HEK293 (cell line): ENCODE measurements around the gene TAF5L.
A peak's percentile ranks its signal among the peaks of the same experiment; 100 is the strongest.

Experiments
- CTCF ChIA-PET: fragments of 350-600 bp; formaldehyde crosslinking; extraction: SDS; loops from one replicate; lab custom pipeline; 2021; ENCODE audit warnings: antibody characterized with exemption; lab: Yijun Ruan, JAX
- POLR2A ChIA-PET: fragments of 300-600 bp; formaldehyde crosslinking; extraction: SDS; loops from one replicate; lab custom pipeline; 2020; ENCODE audit warnings: antibody characterized with exemption, inconsistent platforms; lab: Yijun Ruan, JAX
- H3K27ac ChIP-seq: fragments of 200-500 bp; sonication (Bioruptor generic); 2 replicates; pipeline ENCODE4 v1.5.1; 2014; ENCODE audit warnings: low read depth, low read length, control low read depth, inconsistent platforms; ENCODE audit errors: extremely low read depth
- H3K36me3 ChIP-seq, 2 experiments: fragments of 200-500 bp in 1 of 2; sonication (Bioruptor generic) in 1 of 2; 1 replicate in 1 of 2; 2 replicates in 1 of 2; pipeline ENCODE4 v1.5.1; 2014 to 2017; ENCODE audit warnings: inconsistent platforms in 2 of 2, low read length in 2 of 2; ENCODE audit not compliant: control insufficient read depth in 2 of 2, insufficient read depth in 1 of 2
- H3K4me1 ChIP-seq: fragments of 200-500 bp; sonication (Bioruptor generic); 2 replicates; pipeline ENCODE4 v1.5.1; 2014; ENCODE audit warnings: mild to moderate bottlenecking, low read length, inconsistent platforms; ENCODE audit not compliant: control insufficient read depth, insufficient read depth
- H3K4me3 ChIP-seq: 2 replicates; pipeline ENCODE4 v1.5.1; 2011; ENCODE audit warnings: low read depth, mild to moderate bottlenecking, control low read depth, low read length, moderate library complexity
- H3K9me3 ChIP-seq: fragments of 200-500 bp; sonication (Bioruptor generic); 2 replicates; pipeline ENCODE4 v1.5.1; 2014; ENCODE audit warnings: low read depth, low read length, inconsistent platforms; ENCODE audit not compliant: control insufficient read depth, insufficient read depth
- INSM2 ChIP-seq: fragments of 450-650 bp; formaldehyde crosslinking; IDR thresholded peaks from 2 replicates; pipeline ENCODE4 v1.5.1; 2016; ENCODE audit warnings: missing biosample characterization, missing genetic modification characterization
- KLF17 ChIP-seq: fragments of 450-650 bp; formaldehyde crosslinking; IDR thresholded peaks from 2 replicates; pipeline ENCODE4 v1.5.1; 2016; ENCODE audit warnings: missing biosample characterization, missing genetic modification characterization
- OSR2 ChIP-seq: fragments of 450-650 bp; formaldehyde crosslinking; IDR thresholded peaks from 2 replicates; pipeline ENCODE4 v1.5.1; 2016; ENCODE audit warnings: missing biosample characterization, missing genetic modification characterization
- SETDB1 ChIP-seq: IDR thresholded peaks from one replicate; pipeline ENCODE4 v1.6.1; 2017; ENCODE audit warnings: mild to moderate bottlenecking, low read length, moderate library complexity, mixed read lengths; ENCODE audit not compliant: insufficient read length
- WT1 ChIP-seq: fragments of 450-650 bp; formaldehyde crosslinking; IDR thresholded peaks from 2 replicates; pipeline ENCODE4 v1.5.1; 2016; ENCODE audit warnings: missing biosample characterization, missing genetic modification characterization
- ZBTB11 ChIP-seq: fragments of 450-650 bp; formaldehyde crosslinking; conservative IDR thresholded peaks from 2 replicates; pipeline ENCODE4 v1.5.1; 2016; ENCODE audit warnings: low read depth, missing biosample characterization, missing genetic modification characterization
- ZBTB21 ChIP-seq: fragments of 450-650 bp; formaldehyde crosslinking; IDR thresholded peaks from 2 replicates; pipeline ENCODE4 v1.5.1; 2017; ENCODE audit warnings: missing biosample characterization, missing genetic modification characterization
- ZNF133 ChIP-seq: fragments of 450-650 bp; formaldehyde crosslinking; IDR thresholded peaks from 2 replicates; pipeline ENCODE4 v1.5.1; 2016; ENCODE audit warnings: missing biosample characterization, missing genetic modification characterization
- ZNF214 ChIP-seq: fragments of 450-650 bp; formaldehyde crosslinking; IDR thresholded peaks from 2 replicates; pipeline ENCODE4 v1.5.1; 2017; ENCODE audit warnings: missing biosample characterization, mild to moderate bottlenecking, missing genetic modification characterization, borderline replicate concordance
- ZNF280C ChIP-seq: fragments of 450-650 bp; formaldehyde crosslinking; IDR thresholded peaks from 2 replicates; pipeline ENCODE4 v1.5.1; 2016; ENCODE audit warnings: missing biosample characterization, missing genetic modification characterization
- ZNF366 ChIP-seq: fragments of 450-650 bp; formaldehyde crosslinking; conservative IDR thresholded peaks from 2 replicates; pipeline ENCODE4 v1.5.1; 2016; ENCODE audit warnings: missing biosample characterization, missing genetic modification characterization
- ZNF433 ChIP-seq: fragments of 450-650 bp; formaldehyde crosslinking; IDR thresholded peaks from 2 replicates; pipeline ENCODE4 v1.5.1; 2016; ENCODE audit warnings: missing biosample characterization, missing genetic modification characterization, low read depth
- ZNF501 ChIP-seq: fragments of 450-650 bp; formaldehyde crosslinking; IDR thresholded peaks from 2 replicates; pipeline ENCODE4 v1.5.1; 2016; ENCODE audit warnings: missing biosample characterization, missing genetic modification characterization
- ZNF513 ChIP-seq: fragments of 450-650 bp; IDR thresholded peaks from 2 replicates; pipeline ENCODE4 v1.5.1; 2018; ENCODE audit warnings: missing biosample characterization, missing genetic modification characterization
- ZNF518A ChIP-seq: fragments of 450-650 bp; formaldehyde crosslinking; conservative IDR thresholded peaks from 2 replicates; pipeline ENCODE4 v1.5.1; 2016; ENCODE audit warnings: low read depth, missing biosample characterization, missing genetic modification characterization
- ZNF560 ChIP-seq: fragments of 450-650 bp; formaldehyde crosslinking; IDR thresholded peaks from 2 replicates; pipeline ENCODE4 v1.5.1; 2017; ENCODE audit warnings: missing biosample characterization, missing genetic modification characterization, borderline replicate concordance
- ZNF658 ChIP-seq: fragments of 450-650 bp; formaldehyde crosslinking; IDR thresholded peaks from 2 replicates; pipeline ENCODE4; 2016; ENCODE audit warnings: missing biosample characterization, missing genetic modification characterization
- ZNF776 ChIP-seq: fragments of 450-650 bp; formaldehyde crosslinking; IDR thresholded peaks from 2 replicates; pipeline ENCODE4 v1.5.0; 2017; ENCODE audit warnings: missing biosample characterization, missing genetic modification characterization, borderline replicate concordance
- ZNF791 ChIP-seq: fragments of 450-650 bp; formaldehyde crosslinking; IDR thresholded peaks from 2 replicates; pipeline ENCODE4 v1.5.1; 2016; ENCODE audit warnings: missing biosample characterization, missing genetic modification characterization

The TAF5L gene

GRCh38 chr1:229642970-229643369 is 17.0 kb upstream of the TAF5L start:
- TF ChIP-seq ZNF513 (tag by site-specific recombination) = peak; percentile 82
- peak; percentile 57 for TF ChIP-seq ZNF133 (tag by site-specific recombination)
- no peak for TF ChIP-seq ZBTB11 (tag by site-specific recombination)
- no peaks in the 10 kb centered on the region for H3K4me1 ChIP-seq
- H3K9me3 ChIP-seq = no peaks in the 10 kb centered on the region
- CTCF ChIA-PET = interaction anchor here (0.6 to 1.2 kb wide), 2 partner anchors 12 to 18 kb away, joined by 3 to 4 read pairs; no protein-coding TSS in a partner anchor
- no peak overlapping the region for H3K4me3 ChIP-seq
- POLR2A ChIA-PET = no interaction called here
- no peak overlapping the region for H3K27ac ChIP-seq
- peaks cover 56 to 86% of the 10 kb centered on the region in 2 experiments for H3K36me3 ChIP-seq

- peaks cover 51 to 86% of the 10 kb centered on the region in 2 experiments for H3K36me3 ChIP-seq
- CTCF ChIA-PET = interaction anchor here (0.6 to 1.2 kb wide), 2 partner anchors 12 to 19 kb away, joined by 3 to 4 read pairs; no protein-coding TSS in a partner anchor
- no peak for TF ChIP-seq ZNF658
- TF ChIP-seq ZNF280C (tag by site-specific recombination) = no peak
- TF ChIP-seq SETDB1 = no peak
- no peak for TF ChIP-seq ZNF776 (tag by site-specific recombination)
- TF ChIP-seq ZNF560 (tag by site-specific recombination) = no peak
- no peak for TF ChIP-seq KLF17 (tag by site-specific recombination)
- no peak for TF ChIP-seq ZNF501 (tag by site-specific recombination)
- no peak for TF ChIP-seq ZNF366 (tag by site-specific recombination)
- TF ChIP-seq ZNF214 (tag by site-specific recombination) = no peak
- TF ChIP-seq ZBTB21 (tag by site-specific recombination) = no peak
- TF ChIP-seq INSM2 (tag by site-specific recombination) = no peak
- TF ChIP-seq OSR2 (tag by site-specific recombination) = no peak
- TF ChIP-seq ZNF518A (tag by site-specific recombination) = no peak
- no peak for TF ChIP-seq ZNF433
- TF ChIP-seq ZNF791 (tag by site-specific recombination) = no peak
- TF ChIP-seq WT1 (tag by site-specific recombination) = no peak
These were observed 16.5 kb upstream of the TAF5L start for GRCh38 chr1:229642376-229642775.

More at GRCh38 chr1:229642376-229642775, 16.5 kb upstream of the TAF5L start:
- Histone ChIP-seq H3K4me3 (no peak overlapping the region), H3K4me1 (no peaks in the 10 kb centered on the region), H3K27ac (no peak overlapping the region), H3K9me3 (no peaks in the 10 kb centered on the region)
- POLR2A ChIA-PET = no interaction called here
